Endothelial cell of hepatic sinusoid (primary cell): Measurements from ENCODE around the gene LARP1.
"Not testable (repeated sequence)": the region's sequence is repeated elsewhere in the genome, so short reads cannot be mapped to it uniquely, and the experiment has no call there.

Experiments used
- in situ Hi-C: cut with HindIII; loops from 2 replicates; pipeline ENCODE4 v1.10.0; 2017; ENCODE audit warnings: low sequenced_read_pairs

Gene LARP1

DNA sequence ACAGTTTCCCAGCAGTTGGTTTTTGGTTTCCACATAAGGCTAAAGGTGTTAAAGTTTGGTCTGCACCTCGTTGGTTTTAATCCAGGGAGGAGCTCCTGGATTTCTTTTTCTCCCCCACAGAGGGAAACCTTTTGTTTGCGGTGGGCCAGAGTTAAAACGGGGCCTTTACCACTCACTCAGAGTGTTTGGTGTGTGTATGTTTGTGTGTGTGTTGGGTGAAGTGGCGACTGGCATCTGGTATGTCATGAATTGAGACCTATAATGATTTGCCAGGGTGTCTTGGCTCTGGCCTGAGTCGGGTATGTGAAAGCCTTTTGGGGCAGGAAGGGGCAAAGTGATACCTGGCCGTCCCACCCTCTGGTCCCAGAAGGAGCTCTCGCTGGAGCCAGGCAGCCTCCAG lies 64.4 kb downstream of the LARP1 start:
- in situ Hi-C loops = no loop called here

GRCh38 chr5:154820383-154820782 lies 65.2 kb downstream of the LARP1 start:
- in situ Hi-C loops = loop anchor here (5.0 kb wide), 1 partner anchor 62 kb away; no protein-coding TSS in a partner anchor

- in situ Hi-C loops = loop anchor here (5.0 kb wide), 1 partner anchor 59 kb away; no protein-coding TSS in a partner anchor
These were observed 67.7 kb downstream of the LARP1 start for GRCh38 chr5:154822896-154823295.

DNA sequence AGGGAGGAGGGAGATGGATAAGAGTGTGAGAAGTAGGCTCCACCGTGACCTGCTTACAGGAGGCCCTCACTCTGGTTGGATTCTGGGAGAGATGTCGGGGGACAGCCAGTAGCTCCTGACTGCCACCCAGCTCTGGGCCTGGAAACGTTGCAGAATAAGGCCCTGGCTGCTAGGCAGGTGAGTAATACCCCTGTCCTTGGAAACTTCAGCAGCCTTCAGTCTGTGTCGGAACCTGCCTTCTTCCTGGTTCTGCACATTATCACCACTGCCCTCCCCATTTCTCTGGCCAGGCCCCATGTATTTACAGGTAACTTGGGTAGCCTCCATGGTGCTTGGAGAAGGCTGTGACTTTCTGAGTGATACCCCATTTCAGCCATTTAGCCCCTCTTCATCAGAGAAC lies 68.4 kb downstream of the LARP1 start:
- in situ Hi-C loops = loop anchor here (5.0 kb wide), 1 partner anchor 59 kb away; no protein-coding TSS in a partner anchor

DNA sequence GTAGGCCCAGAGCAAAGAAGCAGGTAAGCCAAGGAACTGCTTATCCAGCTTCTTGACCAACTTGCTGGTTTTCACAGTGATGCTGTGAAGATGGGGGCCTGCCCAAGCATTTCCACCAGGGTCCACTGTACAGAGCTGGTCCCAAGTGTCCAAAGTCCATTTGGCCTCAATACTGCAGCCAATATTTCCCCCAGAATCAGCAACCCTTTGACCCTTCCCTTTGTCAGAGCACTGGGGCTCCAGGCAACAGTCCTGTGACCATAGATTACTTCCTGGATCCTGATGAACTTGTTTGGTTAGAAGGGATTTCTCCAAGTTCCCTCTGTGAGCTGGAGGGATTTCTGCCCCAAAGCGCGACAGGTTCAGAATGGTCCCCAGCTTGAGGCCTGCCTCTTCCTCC lies 68.9 kb downstream of the LARP1 start:
- in situ Hi-C loops = loop anchor here (5.0 kb wide), 1 partner anchor 58 kb away; no protein-coding TSS in a partner anchor

DNA sequence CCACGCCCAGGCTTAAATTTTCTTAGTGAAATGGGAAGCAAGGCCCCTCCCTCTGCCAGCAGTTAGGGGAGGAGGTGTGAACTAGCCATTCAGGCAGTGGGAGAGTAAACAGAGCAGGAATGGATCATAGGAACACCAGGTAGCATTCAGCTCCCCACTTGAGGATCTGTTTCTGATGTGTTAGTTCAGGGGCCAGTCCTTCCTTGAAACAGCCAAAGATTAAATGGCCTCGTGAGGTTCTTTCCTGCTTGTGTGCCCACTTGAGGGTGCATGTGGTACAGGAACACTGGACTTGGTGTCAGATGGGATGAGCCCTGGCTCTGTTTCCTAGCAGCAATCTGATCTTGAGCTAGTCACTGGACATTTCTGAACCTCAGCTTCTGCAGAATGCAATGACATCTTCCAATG lies 74.0 kb downstream of the LARP1 start:
- in situ Hi-C loops = no loop called here

DNA sequence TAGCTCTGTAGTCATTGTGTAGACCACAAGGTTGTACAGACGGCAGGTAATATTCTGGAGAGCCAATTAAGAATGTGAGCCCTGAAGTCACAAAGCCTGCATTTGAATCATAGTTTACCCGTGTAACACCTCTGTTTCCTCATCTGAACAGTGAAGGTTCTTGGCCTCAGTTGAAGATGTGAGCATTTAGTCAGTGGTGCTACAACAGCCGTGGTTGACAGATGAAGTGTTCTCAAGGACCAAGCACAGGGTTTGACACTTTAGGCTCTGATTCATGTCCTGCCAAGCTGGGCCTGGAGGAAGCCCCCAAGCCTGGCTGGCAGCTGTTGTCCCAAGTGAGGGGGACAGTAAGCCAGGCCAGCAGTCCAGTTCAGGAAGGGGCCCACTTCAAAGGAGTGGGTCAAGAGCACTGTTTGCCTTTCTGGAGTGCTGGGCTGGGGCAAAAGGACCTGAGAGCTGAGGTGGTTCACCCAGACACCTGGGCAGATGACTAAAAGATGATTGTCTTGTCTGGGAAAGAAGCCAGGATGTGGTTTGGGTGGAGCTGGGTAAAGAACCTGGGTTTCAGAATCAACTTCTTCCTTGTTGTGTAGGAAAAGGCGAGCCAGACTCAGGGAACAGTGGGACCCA lies 74.5 kb downstream of the LARP1 start:
- in situ Hi-C loops = no loop called here

DNA sequence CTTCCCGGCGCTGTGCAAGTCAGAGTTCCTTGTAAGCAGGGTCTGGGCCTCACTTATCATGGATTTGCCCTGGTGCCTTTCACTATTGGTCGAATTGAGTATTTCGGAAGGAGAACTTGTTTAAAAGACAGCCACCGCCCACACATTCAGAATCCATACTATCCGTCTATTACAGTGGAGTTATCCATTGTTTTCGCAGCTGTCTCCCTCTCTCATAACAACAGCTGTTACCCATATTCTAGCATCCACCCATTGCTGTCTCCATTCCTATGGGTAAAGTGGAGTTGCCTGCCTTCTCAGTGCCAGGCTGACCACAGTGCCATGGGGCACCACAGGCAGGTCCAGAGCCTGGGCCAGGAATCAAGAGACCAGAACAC lies 75.0 kb downstream of the LARP1 start:
- in situ Hi-C loops = no loop called here

- in situ Hi-C loops = no loop called here
These were observed 75.4 kb downstream of the LARP1 start for GRCh38 chr5:154830596-154830995.

DNA sequence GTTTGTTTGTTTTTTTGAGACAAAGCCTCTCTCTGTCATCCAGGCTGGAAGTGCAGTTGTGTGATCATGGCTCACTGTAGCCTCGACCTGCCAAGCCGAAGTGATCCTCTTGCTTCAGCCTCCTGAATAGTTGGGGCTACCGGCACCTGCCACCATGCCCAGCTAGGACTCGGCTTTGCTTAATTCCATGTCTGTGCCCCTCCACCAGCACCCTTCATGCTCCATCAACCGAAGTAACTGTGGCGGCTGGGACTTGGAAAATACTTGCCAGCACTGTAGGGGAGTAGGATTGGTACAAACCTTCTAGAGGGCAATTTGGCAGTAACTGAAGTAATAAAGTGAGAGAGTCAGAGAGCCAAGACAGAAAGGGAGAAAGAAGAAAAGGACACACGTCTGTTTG lies 76.3 kb downstream of the LARP1 start:
- in situ Hi-C loops = no loop called here

GRCh38 chr5:154832804-154833203 lies 77.6 kb downstream of the LARP1 start:
- in situ Hi-C loops = not testable (repeated sequence)

- in situ Hi-C loops = no loop called here
These were observed 78.9 kb downstream of the LARP1 start for GRCh38 chr5:154834053-154834452.

DNA sequence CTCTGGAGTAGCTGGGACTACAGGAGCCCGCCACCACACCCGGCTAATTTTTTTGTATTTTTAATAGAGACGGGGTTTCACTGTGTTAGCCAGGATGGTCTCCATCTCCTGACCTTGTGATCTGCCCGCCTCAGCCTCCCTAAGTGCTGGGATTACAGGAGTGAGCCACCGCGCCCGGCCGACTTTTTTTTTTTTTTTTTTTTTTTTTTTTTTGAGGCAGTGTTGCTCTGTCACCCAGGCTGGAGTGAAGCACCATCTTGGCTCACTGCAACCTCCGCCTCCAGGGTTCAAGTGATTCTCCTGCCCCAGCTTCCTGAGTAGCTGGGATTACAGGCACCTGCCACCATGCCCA lies 80.5 kb downstream of the LARP1 start:
- in situ Hi-C loops = not testable (repeated sequence)

DNA sequence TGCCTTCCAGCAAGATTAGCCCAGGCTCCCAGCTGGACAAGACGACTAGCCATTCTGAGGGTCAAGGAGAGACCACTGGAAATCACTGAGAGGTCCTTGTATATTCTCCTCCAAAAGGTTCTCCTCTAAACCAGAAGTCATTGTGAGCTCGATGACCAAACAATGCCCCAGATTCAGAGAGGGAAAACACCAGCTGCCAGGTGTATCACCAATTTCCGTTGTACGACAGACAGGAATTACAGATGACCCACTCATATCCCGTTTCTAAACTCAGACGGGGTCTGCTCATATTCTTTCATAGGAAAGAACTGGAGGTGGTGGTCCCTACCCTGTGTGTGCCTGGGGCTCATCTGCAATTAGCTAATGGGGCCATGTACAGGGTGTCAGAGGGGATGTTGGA lies 81.0 kb downstream of the LARP1 start:
- in situ Hi-C loops = no loop called here

DNA sequence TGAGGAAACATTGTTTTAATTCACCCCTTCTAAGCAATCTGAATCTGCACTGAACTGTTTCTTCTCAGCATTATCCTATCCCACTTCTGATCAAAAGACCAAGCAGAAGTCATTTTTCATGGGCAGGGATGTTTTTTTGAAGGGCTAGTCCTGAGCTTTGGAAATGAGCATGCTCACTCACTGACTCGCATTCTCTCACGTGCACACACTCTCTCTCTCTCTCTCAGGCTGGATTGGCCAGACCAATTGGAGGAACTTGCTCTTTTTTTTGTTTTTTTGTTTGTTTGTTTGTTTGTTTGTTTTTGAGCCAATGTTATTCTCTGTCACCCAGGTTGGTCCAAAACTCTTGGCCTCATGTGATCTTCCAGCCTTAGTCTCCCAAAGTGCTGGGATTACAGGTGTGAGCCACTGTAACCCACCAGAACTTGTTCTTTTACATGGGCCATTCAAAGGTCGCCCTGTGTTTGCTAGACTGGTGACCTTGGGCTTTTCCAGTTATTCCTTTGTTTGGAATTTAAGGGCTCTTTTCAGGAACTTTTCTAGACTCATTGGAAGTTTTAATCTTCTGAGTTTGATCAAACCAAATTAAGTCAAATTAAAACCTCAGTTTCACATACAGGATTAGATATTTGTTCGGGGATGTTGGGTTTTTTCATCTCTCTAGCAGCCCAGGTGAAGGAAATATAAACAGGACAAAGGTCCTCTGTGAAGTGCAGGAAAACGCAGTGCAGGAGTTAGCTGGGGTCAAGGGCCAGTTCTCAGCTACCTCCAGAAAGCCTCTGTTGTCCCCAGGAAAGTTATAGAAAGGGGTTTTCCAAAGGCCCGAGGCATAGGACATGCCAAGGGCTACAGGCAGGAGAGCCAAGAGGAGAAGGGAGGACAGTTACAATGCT lies 82.1 kb downstream of the LARP1 start:
- in situ Hi-C loops = no loop called here

DNA sequence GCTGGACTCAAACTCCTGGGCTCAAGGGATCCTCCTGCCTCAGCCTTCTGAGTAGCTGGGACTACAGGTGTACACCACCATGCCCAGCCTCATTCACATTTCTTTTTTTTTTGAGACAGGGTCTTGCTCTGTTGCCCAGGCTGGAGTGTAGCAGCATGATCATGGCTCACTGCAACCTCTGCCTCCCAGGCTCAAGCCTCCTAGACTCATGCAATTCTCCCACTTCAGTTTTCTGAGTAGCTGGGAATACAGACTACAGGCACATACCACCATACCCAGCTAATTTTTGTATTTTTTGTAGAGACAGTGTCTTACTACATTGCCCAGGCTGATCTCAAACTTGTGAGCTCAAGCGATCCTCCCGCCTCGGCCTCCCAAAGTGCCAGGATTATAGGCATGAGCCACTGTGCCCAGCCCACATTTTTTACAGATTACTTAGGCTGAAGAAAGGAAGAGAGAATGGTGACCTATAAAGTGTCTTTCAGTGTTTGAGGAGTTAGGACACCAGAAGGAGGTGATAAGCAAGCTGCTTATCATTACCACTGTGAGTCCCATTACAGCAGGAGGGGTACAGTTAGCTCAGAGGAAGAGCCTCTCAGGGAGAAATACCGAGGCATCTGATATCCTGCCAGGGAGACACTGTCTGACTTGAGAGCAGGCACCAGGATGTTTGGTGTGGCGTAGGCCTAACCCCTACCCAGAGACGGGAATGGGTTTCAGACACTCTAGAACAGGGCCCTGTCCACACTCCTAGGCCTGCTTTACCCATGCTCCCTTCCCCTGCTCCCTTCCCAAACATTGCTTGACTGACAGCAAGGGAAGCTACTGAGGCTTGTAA lies 85.5 kb downstream of the LARP1 start:
- in situ Hi-C loops = no loop called here

DNA sequence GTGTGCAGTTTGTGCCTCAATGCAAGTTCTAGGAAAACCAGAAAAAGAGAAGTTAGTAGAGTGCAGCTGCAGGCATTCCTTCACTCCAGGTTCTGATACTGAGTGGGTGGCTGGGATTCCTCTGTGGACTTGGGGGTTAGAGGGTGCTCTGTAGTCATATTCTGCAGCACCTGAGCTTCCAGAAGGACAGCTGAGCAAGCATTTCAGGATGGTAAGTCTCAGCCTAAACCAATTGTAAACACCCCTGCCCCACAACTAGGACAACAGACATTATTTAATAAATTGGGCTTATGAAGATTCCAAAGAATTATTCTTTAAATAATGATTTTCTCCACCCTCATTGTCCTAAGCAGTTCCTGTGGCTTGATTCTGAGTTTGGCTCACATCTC lies 86.1 kb downstream of the LARP1 start:
- in situ Hi-C loops = no loop called here

DNA sequence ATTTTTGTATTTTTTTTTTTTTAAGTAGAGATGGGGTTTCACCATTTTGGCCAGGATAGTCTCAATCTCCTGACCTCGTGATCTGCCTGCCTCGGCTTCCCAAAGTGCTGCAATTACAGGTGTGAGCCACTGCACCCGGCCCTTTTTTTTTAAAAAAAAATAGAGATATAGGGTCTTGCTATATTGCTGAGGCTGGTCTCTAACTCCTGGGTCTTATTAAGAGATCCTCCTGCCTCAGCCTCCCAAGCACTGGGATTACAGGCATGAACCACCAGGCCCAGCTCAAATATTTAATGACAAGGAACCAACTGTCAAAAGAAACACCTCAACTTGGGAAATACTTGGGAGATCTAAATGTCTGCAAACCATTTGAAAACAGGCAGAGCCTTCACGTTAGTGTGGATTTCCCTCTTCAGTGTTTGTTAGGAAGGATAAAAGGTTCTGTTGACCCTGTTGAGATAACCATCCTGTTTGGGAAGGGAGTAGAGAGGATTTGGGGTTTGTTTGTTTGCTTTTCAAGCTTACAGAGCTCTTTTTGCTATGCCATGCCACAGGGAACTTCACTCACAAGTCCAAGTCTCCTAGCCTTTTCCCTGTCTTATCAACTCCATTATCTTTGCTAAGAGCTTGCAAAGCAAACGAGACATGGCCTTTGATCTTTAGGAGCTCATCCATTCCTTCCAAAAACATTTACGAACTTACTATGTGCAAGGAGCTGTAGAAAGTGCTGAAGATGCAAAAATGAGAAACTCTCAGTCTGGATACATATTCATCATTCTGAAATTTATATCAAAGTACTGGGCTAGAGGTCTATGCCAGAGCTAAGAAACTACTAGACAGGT lies 87.7 kb downstream of the LARP1 start:
- in situ Hi-C loops = no loop called here

DNA sequence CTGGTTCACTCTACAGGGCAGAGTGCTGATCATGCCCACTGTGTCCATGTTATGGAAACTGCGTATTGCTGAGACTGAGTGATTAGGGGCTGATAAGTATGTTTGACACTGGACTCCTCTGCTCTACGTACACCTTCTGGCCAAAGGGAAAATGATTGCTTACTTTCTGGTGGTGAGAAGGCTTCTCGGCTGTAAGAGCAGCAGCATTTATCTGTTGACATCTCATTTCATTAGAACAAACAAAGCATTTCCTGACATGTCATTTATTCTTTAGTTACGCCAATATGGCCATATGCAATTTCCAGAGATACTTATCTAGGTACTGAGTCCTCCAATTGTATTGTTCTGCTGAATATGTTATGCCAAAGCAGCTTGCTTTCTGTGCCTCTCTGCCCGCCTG lies 89.6 kb downstream of the LARP1 start:
- in situ Hi-C loops = no loop called here

DNA sequence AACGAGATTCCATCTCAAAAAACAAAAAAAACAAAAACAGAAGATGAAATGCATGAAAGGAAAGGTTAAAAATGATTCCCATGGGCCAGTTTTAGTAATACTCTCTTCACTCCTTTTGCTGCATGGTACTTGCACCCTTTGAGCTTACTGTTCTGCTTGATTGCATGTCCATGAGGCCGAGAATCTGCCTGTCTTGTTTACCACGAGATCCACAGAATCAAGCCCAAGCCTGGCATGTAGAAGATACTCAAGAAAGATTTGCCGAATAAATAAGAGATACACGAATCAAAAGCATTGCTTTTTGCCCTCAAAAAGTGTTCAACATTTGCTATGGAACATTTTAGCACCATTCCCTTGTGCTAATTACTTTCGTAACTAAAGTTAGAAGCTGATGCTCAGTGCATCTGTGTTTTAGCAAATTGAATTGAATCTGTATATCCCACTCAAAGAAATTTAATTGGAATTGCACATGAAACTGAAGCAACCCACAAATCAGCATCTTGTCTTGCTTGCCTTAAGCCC lies 94.1 kb downstream of the LARP1 start:
- in situ Hi-C loops = no loop called here
